GM21447 (cell line): ENCODE measurements around the gene HSP90AA1.
A peak's percentile ranks its signal among the peaks of the same experiment; 100 is the strongest.
"Not testable (repeated sequence)": the region's sequence is repeated elsewhere in the genome, so short reads cannot be mapped to it uniquely, and the experiment has no call there.

ENCODE experiments used
- ATAC-seq: cut with Tn5 transposase; IDR thresholded peaks from one replicate; pipeline ENCODE4 v1.9.1; 2021; ENCODE audit not compliant: unreplicated experiment

Gene HSP90AA1

GRCh38 chr14:102095231-102095870 lies 8.5 kb upstream of the HSP90AA1 start:
- no peak for ATAC-seq

- ATAC-seq: no peak
These were observed 7.3 kb upstream of the HSP90AA1 start for GRCh38 chr14:102094101-102094500.

GRCh38 chr14:102092806-102093205 lies 6.0 kb upstream of the HSP90AA1 start:
- ATAC-seq: no peak

- no peak for ATAC-seq
These were observed 3.9 kb upstream of the HSP90AA1 start for GRCh38 chr14:102090713-102091112.

GRCh38 chr14:102089621-102090343 lies 2.9 kb upstream of the HSP90AA1 start:
- no peak for ATAC-seq

- ATAC-seq: no peak
These were observed 1.4 kb upstream of the HSP90AA1 start for GRCh38 chr14:102088012-102088792.

- ATAC-seq: no peak
These were observed 843 bp upstream of the HSP90AA1 start for GRCh38 chr14:102087762-102088011.

- ATAC-seq: no peak
These were observed 204 bp downstream of the HSP90AA1 start for GRCh38 chr14:102086709-102086971.

GRCh38 chr14:102085948-102086708 lies 716 bp downstream of the HSP90AA1 start:
- peak; percentile 28 for ATAC-seq

- no peak for ATAC-seq
These were observed 1.4 kb downstream of the HSP90AA1 start for GRCh38 chr14:102085488-102085887.

- no peak for ATAC-seq
These were observed 1.9 kb downstream of the HSP90AA1 start for GRCh38 chr14:102084931-102085330.

- not testable (repeated sequence) for ATAC-seq
These were observed 2.3 kb downstream of the HSP90AA1 start for GRCh38 chr14:102084522-102084921.

GRCh38 chr14:102081231-102082080 lies 5.4 kb downstream of the HSP90AA1 start:
- no peak for ATAC-seq

GRCh38 chr14:102080183-102081080 lies 6.4 kb downstream of the HSP90AA1 start:
- ATAC-seq: no peak

- ATAC-seq: no peak
These were observed 7.2 kb downstream of the HSP90AA1 start for GRCh38 chr14:102079700-102079979.

GRCh38 chr14:102078831-102079699 lies 7.8 kb downstream of the HSP90AA1 start:
- no peak for ATAC-seq

GRCh38 chr14:102078361-102078791 lies 8.5 kb downstream of the HSP90AA1 start:
- ATAC-seq: not testable (repeated sequence)

GRCh38 chr14:102077382-102077709 lies 9.5 kb downstream of the HSP90AA1 start:
- ATAC-seq: no peak

GRCh38 chr14:102075155-102075554 lies 11.7 kb downstream of the HSP90AA1 start:
- ATAC-seq: no peak
